WTC11 (cell line): ENCODE data around the gene SLC39A7.

Source experiments
- ATF1 ChIP-seq: sonication (generic); formaldehyde crosslinking; IDR thresholded peaks from 2 replicates; pipeline ENCODE4 v1.8.1; 2023; ENCODE audit warnings: mild to moderate bottlenecking, moderate library complexity, missing genetic modification reagents
- ATF3 ChIP-seq: sonication (generic); formaldehyde crosslinking; conservative IDR thresholded peaks from 2 replicates; pipeline ENCODE4 v1.8.1; 2022; ENCODE audit warnings: mild to moderate bottlenecking, missing genetic modification reagents
- CREB1 ChIP-seq: sonication (generic); formaldehyde crosslinking; IDR thresholded peaks from 2 replicates; pipeline ENCODE4 v1.8.0; 2023; ENCODE audit warnings: mild to moderate bottlenecking, missing genetic modification reagents
- CTCF ChIP-seq: fragments of 200-600 bp; IDR thresholded peaks from 2 replicates; pipeline ENCODE4 v1.8.0; 2022; ENCODE audit warnings: antibody characterized with exemption
- FOXP4 ChIP-seq: sonication (generic); formaldehyde crosslinking; IDR thresholded peaks from 2 replicates; pipeline ENCODE4 v1.8.0; 2022; ENCODE audit warnings: mild to moderate bottlenecking, missing genetic modification reagents
- JUN ChIP-seq: sonication (generic); formaldehyde crosslinking; IDR thresholded peaks from 2 replicates; pipeline ENCODE4 v1.8.0; 2023; ENCODE audit warnings: mild to moderate bottlenecking, missing genetic modification reagents
- KAT7 ChIP-seq: sonication (generic); formaldehyde crosslinking; IDR thresholded peaks from 2 replicates; pipeline ENCODE4 v1.8.1; 2023; ENCODE audit warnings: missing genetic modification reagents, mild to moderate bottlenecking, borderline replicate concordance
- SMAD4 ChIP-seq: sonication (generic); formaldehyde crosslinking; IDR thresholded peaks from 2 replicates; pipeline ENCODE4 v1.8.0; 2022; ENCODE audit warnings: mild to moderate bottlenecking, missing genetic modification reagents
- SOX15 ChIP-seq: fragments of 250-450 bp; sonication (Bioruptor Pico); IDR thresholded peaks from 2 replicates; pipeline ENCODE4 v1.9.0; 2021; ENCODE audit warnings: mild to moderate bottlenecking
- ZNF423 ChIP-seq: fragments of 250-450 bp; sonication (Bioruptor Pico); IDR thresholded peaks from 2 replicates; pipeline ENCODE4 v2.1.2; 2022; ENCODE audit warnings: mild to moderate bottlenecking, moderate library complexity

- TF ChIP-seq CTCF (peak; percentile 91), ATF1 (CRISPR knock-in tag) (no peak), JUN (CRISPR knock-in tag) (no peak), ZNF423 (no peak), CREB1 (CRISPR knock-in tag) (no peak), FOXP4 (no peak), KAT7 (no peak), SMAD4 (CRISPR knock-in tag) (no peak), ATF3 (CRISPR knock-in tag) (no peak), SOX15 (CRISPR knock-in tag) (no peak)
Measured at GRCh38 chr6:33247977-33248642, 47.4 kb downstream of the SLC39A7 start.
